OCI-LY1 (cell line): ENCODE measurements around the gene ITGB3.

Source experiments
- H2AFZ ChIP-seq: fragments of 200-600 bp; sonication (generic), shearing (Covaris generic); 2 replicates; pipeline ENCODE4 v1.6.0; 2014; ENCODE audit warnings: antibody characterized with exemption, mild to moderate bottlenecking, low read length
- H3F3A ChIP-seq: fragments of 200-600 bp; sonication (generic), shearing (Covaris generic); 2 replicates; pipeline ENCODE4 v1.6.0; 2014; ENCODE audit warnings: mild to moderate bottlenecking, antibody characterized with exemption, low read length, moderate library complexity; ENCODE audit not compliant: insufficient read depth
- H3K27ac ChIP-seq: fragments of 200-600 bp; sonication (generic); 2 replicates; pipeline ENCODE4 v1.5.1; 2014; ENCODE audit warnings: low read length, mixed run types, mild to moderate bottlenecking, low read depth; ENCODE audit not compliant: poor library complexity, severe bottlenecking
- H3K27me3 ChIP-seq: fragments of 200-600 bp; sonication (generic); 2 replicates; pipeline ENCODE4 v1.6.0; 2014; ENCODE audit warnings: antibody characterized with exemption, mild to moderate bottlenecking, low read length, moderate library complexity; ENCODE audit not compliant: insufficient read depth
- H3K36me3 ChIP-seq: fragments of 200-600 bp; sonication (generic); 2 replicates; pipeline ENCODE4 v1.6.1; 2014; ENCODE audit warnings: mild to moderate bottlenecking, antibody characterized with exemption, low read length, moderate library complexity, mixed read lengths; ENCODE audit not compliant: insufficient read depth
- H3K4me1 ChIP-seq: fragments of 200-600 bp; sonication (generic); 2 replicates; pipeline ENCODE4 v1.5.1; 2014; ENCODE audit warnings: mild to moderate bottlenecking, low read length, moderate library complexity; ENCODE audit not compliant: insufficient read depth, severe bottlenecking
- H3K4me2 ChIP-seq: fragments of 200-600 bp; sonication (generic), shearing (Covaris generic); 2 replicates; pipeline ENCODE4 v1.6.1; 2014; ENCODE audit warnings: low read length
- H3K4me3 ChIP-seq: fragments of 200-600 bp; sonication (generic); 2 replicates; pipeline ENCODE4 v1.5.1; 2014; ENCODE audit warnings: low read length, low read depth, mild to moderate bottlenecking, mixed read lengths; ENCODE audit not compliant: poor library complexity, severe bottlenecking
- H3K79me2 ChIP-seq: fragments of 200-600 bp; shearing (Covaris generic); 2 replicates; pipeline ENCODE4 v1.6.1; 2016; ENCODE audit warnings: mixed run types, low read length, mixed read lengths; ENCODE audit not compliant: insufficient read depth
- H3K9ac ChIP-seq: fragments of 200-600 bp; sonication (generic), shearing (Covaris generic); 2 replicates; pipeline ENCODE4 v1.6.1; 2014; ENCODE audit warnings: mild to moderate bottlenecking, low read length, mixed read lengths
- H3K9me2 ChIP-seq: fragments of 200-600 bp; sonication (generic), shearing (Covaris generic); 2 replicates; pipeline ENCODE4 v1.6.1; 2014; ENCODE audit warnings: low read depth, mild to moderate bottlenecking, low read length, mixed read lengths
- H3K9me3 ChIP-seq: fragments of 200-600 bp; shearing (Covaris generic); 2 replicates; pipeline ENCODE4 v1.6.1; 2014; ENCODE audit warnings: low read length, mixed read lengths
- H4K20me1 ChIP-seq: fragments of 200-600 bp; sonication (generic), shearing (Covaris generic); 2 replicates; pipeline ENCODE4 v1.6.0; 2016; ENCODE audit warnings: mild to moderate bottlenecking, low read length; ENCODE audit not compliant: insufficient read depth
- CTCF ChIP-seq: fragments of 200-600 bp; sonication (generic), shearing (Covaris generic); IDR thresholded peaks from 2 replicates; pipeline ENCODE4 v1.5.1; 2017; ENCODE audit warnings: mild to moderate bottlenecking, antibody characterized with exemption, low read length, moderate library complexity, mixed read lengths
- EZH2 ChIP-seq: fragments of 200-600 bp; sonication (generic), shearing (Covaris generic); IDR thresholded peaks from 2 replicates; pipeline ENCODE4 v1.8.0; 2017; ENCODE audit warnings: borderline replicate concordance, mixed run types, mild to moderate bottlenecking, antibody characterized with exemption, low read length, moderate library complexity, mixed read lengths

The ITGB3 gene

GRCh38 chr17:47227862-47228261 lies 25.8 kb upstream of the ITGB3 start:
- Histone ChIP-seq H3K27ac (no peak overlapping the region), H3K9ac (no peak overlapping the region), H3K27me3 (no peaks in the 10 kb centered on the region), H3K4me3 (no peak overlapping the region), H4K20me1 (no peaks in the 10 kb centered on the region), H2AFZ (no peak overlapping the region), H3K36me3 (no peaks in the 10 kb centered on the region), H3K4me2 (no peak overlapping the region), H3K79me2 (no peaks in the 10 kb centered on the region), H3K9me3 (peaks cover 5% of the 10 kb centered on the region; the same call in 1 of the 2 replicates), H3K9me2 (no peaks in the 10 kb centered on the region), H3F3A (no peaks in the 10 kb centered on the region), H3K4me1 (peaks cover 23% of the 10 kb centered on the region)
- TF ChIP-seq EZH2 (no peak), CTCF (no peak)

- H2AFZ ChIP-seq: 0 out of 2 replicates have a peak overlapping the region, but pooled peaks have one; percentile 16
Observed at GRCh38 chr17:47229535-47230443, 23.8 kb upstream of the ITGB3 start.

GRCh38 chr17:47230864-47231263 lies 22.8 kb upstream of the ITGB3 start:
- H4K20me1 ChIP-seq: no peaks in the 10 kb centered on the region
- H3K36me3 ChIP-seq: no peaks in the 10 kb centered on the region
- H3K27me3 ChIP-seq: no peaks in the 10 kb centered on the region
- H3K9me3 ChIP-seq: no peaks in the 10 kb centered on the region
- TF ChIP-seq EZH2 (no peak), CTCF (no peak)
- H3K4me3 ChIP-seq: peak overlapping the region; percentile 48
- no peaks in the 10 kb centered on the region for H3K79me2 ChIP-seq
- H3K9ac ChIP-seq: no peak overlapping the region; the same call in 1 of the 2 replicates
- no peak overlapping the region for H2AFZ ChIP-seq
- no peaks in the 10 kb centered on the region for H3F3A ChIP-seq
- peaks cover 23% of the 10 kb centered on the region for H3K4me1 ChIP-seq
- H3K4me2 ChIP-seq: peak overlapping the region; percentile 72
- H3K9me2 ChIP-seq: no peaks in the 10 kb centered on the region
- no peak overlapping the region for H3K27ac ChIP-seq

More at GRCh38 chr17:47229535-47230443, 23.8 kb upstream of the ITGB3 start:
- Histone ChIP-seq H3K4me3 (peak overlapping the region; percentile 48), H3K9me3 (no peaks in the 10 kb centered on the region), H4K20me1 (no peaks in the 10 kb centered on the region), H3K27me3 (no peaks in the 10 kb centered on the region), H3K4me2 (peak overlapping the region; percentile 72), H3K9me2 (no peaks in the 10 kb centered on the region), H3K79me2 (no peaks in the 10 kb centered on the region), H3F3A (no peaks in the 10 kb centered on the region), H3K36me3 (no peaks in the 10 kb centered on the region), H3K27ac (no peak overlapping the region), H3K9ac (peak overlapping the region; percentile 46; the same call in 1 of the 2 replicates), H3K4me1 (peaks cover 23% of the 10 kb centered on the region)
- TF ChIP-seq CTCF: peak; percentile 96
- TF ChIP-seq EZH2: no peak
